Gastrocnemius medialis (tissue), 4 donors: ENCODE measurements around the gene SH2D6. TPM values are rescaled to one million over a fixed set of nuclear protein-coding genes. Genes with fewer than 3 reads are reported as not detected.
"Not testable (repeated sequence)": the region's sequence is repeated elsewhere in the genome, so short reads cannot be mapped to it uniquely, and the experiment has no call there.

Experiments
- ATAC-seq, 2 donors: fragments of 150-250 bp; one replicate each; pipeline ENCODE4 v1.9.1; 2016
- DNase-seq, 2 donors: peaks; one replicate each; pipeline ENCODE4 v3.0.0-alpha.2; 2019
- H3K27ac ChIP-seq, 4 donors: fragments of 200-600 bp; sonication (generic); 1 replicate in 1 of 4; 2 replicates in 3 of 4; pipeline ENCODE4 v1.5.1; 2016 to 2018; ENCODE audit warnings: mild to moderate bottlenecking in 2 of 4, moderate library complexity in 1 of 4
- H3K27me3 ChIP-seq, 3 donors: fragments of 200-600 bp; sonication (generic) in 2 of 3; 1 replicate in 1 of 3; 2 replicates in 2 of 3; pipeline versions ENCODE4 v1.5.1 to v1.6.0; 2016 to 2019; ENCODE audit warnings: mild to moderate bottlenecking in 1 of 3, moderate library complexity in 1 of 3
- H3K36me3 ChIP-seq, 2 donors: fragments of 200-600 bp; sonication (generic) in 1 of 2; one replicate each; pipeline ENCODE4 v1.5.1; 2017 to 2018
- H3K4me1 ChIP-seq, 2 donors: fragments of 200-600 bp; sonication (generic) in 1 of 2; one replicate each; pipeline ENCODE4 v1.5.1; 2016 to 2017; ENCODE audit warnings: mild to moderate bottlenecking in 2 of 2
- H3K4me3 ChIP-seq, 4 donors: fragments of 200-600 bp; sonication (generic) in 3 of 4; 1 replicate in 1 of 4; 2 replicates in 3 of 4; pipeline ENCODE4 v1.5.1; 2016 to 2019; ENCODE audit warnings: mild to moderate bottlenecking in 2 of 4
- H3K9me3 ChIP-seq, 3 donors: fragments of 200-600 bp; sonication (generic) in 2 of 3; 1 replicate in 1 of 3; 2 replicates in 2 of 3; pipeline ENCODE4 v1.5.1; 2016 to 2019
- POLR2A ChIP-seq, 2 donors: fragments of 450-650 bp; IDR thresholded peaks; one replicate each; pipeline ENCODE4 v1.6.1; 2017; ENCODE audit warnings: antibody characterized with exemption in 2 of 2, mild to moderate bottlenecking in 2 of 2, moderate library complexity in 2 of 2
- in situ Hi-C, 4 donors: fragments of 200-750 bp; cut with MboI; loops; one replicate each; pipeline versions ENCODE4 v1.15.0 to v1.8.0; 2017; ENCODE audit warnings: low sequenced_read_pairs in 4 of 4
- intact Hi-C: fragments of 100-400 bp; cut with DNase I; formaldehyde crosslinking; loops from one replicate; pipeline ENCODE4 v1.15.1; 2023; ENCODE audit warnings: low total_unique reads
- total RNA-seq, 4 donors: library from RNA; depleted of rRNA; stranded (reverse); fragments of >200 nt; gene quantifications; one replicate each; pipeline versions ENCODE4 v1.1.0 to v1.2.3, GENCODE V29; 2016
- TF ChIP-seq, protein P1 (sequence below), 5 experiments: fragments of 450-650 bp in 3 of 5; fragments of 200-600 bp in 2 of 5; sonication (generic) in 2 of 5; IDR thresholded peaks in 4 of 5; conservative IDR thresholded peaks in 1 of 5; 1 replicate in 4 of 5; 2 replicates in 1 of 5; pipeline ENCODE4 v1.5.1; 2016 to 2019; ENCODE audit warnings: antibody characterized with exemption in 5 of 5, mild to moderate bottlenecking in 3 of 5, moderate library complexity in 3 of 5

SH2D6 gene
- total RNA-seq, 4 donors from 2014 or later, result 3.5 TPM; not detected in 3

DNA sequence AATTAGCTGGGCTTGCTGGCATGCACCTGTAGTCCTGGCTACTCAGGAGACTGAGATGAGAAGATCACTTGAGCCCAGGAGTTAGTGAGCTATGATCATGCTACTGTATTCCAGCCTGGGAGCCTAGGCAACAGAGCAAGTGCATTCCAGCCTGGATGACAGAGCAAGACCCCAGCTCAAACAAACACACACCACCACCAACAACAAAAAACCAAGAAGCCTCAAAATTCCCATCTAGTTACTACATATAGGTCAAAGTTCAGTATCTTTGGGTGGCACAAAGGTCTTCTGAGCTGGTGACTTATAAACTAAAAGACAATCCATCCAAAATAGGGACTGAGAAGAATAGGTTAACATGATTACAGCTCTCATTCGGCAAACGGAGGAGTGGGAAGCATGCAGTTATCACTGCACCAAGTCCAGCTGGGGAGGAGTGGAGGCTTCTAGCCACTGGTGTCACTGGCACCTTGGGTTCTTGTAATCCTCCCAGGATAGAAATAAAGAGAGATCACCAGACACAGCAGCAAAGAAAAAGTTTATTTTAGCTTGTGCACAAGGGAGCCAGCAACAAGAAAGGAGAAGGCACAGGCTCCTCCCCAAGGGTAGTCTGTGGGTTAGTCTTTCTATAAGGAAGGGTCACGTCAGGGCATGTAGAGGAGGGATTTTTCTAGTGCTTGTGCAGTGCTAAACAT lies 57.4 kb downstream of the SH2D6 start:
- Histone ChIP-seq H3K4me1 (no peaks in the 10 kb centered on the region), H3K4me3 (no peak overlapping the region), H3K36me3 (no peaks in the 10 kb centered on the region), H3K27ac (no peak overlapping the region), H3K9me3 (no peaks in the 10 kb centered on the region), H3K27me3 (no peaks in the 10 kb centered on the region)
- ATAC-seq, result no peak
- TF ChIP-seq, protein P1, sequence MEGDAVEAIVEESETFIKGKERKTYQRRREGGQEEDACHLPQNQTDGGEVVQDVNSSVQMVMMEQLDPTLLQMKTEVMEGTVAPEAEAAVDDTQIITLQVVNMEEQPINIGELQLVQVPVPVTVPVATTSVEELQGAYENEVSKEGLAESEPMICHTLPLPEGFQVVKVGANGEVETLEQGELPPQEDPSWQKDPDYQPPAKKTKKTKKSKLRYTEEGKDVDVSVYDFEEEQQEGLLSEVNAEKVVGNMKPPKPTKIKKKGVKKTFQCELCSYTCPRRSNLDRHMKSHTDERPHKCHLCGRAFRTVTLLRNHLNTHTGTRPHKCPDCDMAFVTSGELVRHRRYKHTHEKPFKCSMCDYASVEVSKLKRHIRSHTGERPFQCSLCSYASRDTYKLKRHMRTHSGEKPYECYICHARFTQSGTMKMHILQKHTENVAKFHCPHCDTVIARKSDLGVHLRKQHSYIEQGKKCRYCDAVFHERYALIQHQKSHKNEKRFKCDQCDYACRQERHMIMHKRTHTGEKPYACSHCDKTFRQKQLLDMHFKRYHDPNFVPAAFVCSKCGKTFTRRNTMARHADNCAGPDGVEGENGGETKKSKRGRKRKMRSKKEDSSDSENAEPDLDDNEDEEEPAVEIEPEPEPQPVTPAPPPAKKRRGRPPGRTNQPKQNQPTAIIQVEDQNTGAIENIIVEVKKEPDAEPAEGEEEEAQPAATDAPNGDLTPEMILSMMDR (IDR thresholded peaks at IDR 0.05 in 4 of 5, conservative IDR thresholded peaks at IDR 0.05 in 1 of 5), result no peak
- no peak for TF ChIP-seq POLR2A (IDR thresholded peaks at IDR 0.05)
- no peak for DNase-seq
- in situ Hi-C loops (no loop called here), intact Hi-C loops (no loop called here)

DNA sequence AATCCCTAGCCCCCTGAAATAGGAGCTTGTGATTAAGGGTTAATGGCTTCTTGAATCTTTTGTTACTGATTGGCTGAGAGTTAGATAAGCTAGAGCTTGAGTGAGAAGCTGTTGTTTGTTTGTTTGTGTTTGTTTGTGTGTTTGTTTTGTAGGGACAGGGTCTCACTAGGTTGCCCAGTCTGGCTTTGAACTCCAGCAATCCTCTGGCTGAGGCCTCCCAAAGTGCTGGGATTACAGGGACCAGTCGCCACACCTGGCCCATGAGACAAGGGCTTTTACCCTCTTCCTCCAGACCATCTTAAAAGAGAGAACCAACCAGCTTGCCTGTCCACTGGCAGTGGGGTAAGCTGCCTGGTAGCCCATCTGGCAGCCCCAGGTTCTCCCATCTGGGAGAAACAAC lies 58.1 kb downstream of the SH2D6 start:
- DNase-seq (no peak), ATAC-seq (no peak)
- in situ Hi-C loops (no loop called here), intact Hi-C loops (no loop called here)
- TF ChIP-seq, protein P1 (IDR thresholded peaks at IDR 0.05 in 4 of 5, conservative IDR thresholded peaks at IDR 0.05 in 1 of 5), result no peak
- TF ChIP-seq POLR2A (IDR thresholded peaks at IDR 0.05), result no peak
- H3K4me1 ChIP-seq, result no peaks in the 10 kb centered on the region
- no peak overlapping the region for H3K4me3 ChIP-seq
- no peaks in the 10 kb centered on the region for H3K36me3 ChIP-seq
- H3K9me3 ChIP-seq, result no peaks in the 10 kb centered on the region
- H3K27ac ChIP-seq, result no peak overlapping the region
- no peaks in the 10 kb centered on the region for H3K27me3 ChIP-seq

DNA sequence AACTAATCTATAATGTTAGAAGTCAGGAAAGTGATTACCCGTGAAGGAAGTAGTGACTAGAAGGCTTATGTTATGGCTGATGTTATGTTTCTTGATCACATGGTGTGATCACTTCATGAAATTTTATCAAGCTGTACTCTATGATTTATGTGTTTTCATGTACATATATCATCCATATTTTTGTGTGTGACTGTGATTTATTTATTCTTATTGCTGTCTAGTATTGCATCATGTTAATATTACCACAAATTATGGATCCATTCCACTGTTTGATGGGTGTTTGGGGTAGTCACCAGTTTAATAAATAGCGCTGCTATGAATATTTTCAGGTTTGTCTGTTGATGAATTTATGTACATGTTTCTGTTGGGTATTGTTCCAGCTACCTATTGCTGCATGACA lies 59.4 kb downstream of the SH2D6 start:
- no peaks in the 10 kb centered on the region for H3K27me3 ChIP-seq
- no peaks in the 10 kb centered on the region for H3K9me3 ChIP-seq
- ATAC-seq (no peak), DNase-seq (no peak)
- no peak for TF ChIP-seq POLR2A (IDR thresholded peaks at IDR 0.05)
- TF ChIP-seq, protein P1 (IDR thresholded peaks at IDR 0.05 in 4 of 5, conservative IDR thresholded peaks at IDR 0.05 in 1 of 5), result no peak
- in situ Hi-C loops, result no loop called here
- intact Hi-C loops, result no loop called here
- H3K27ac ChIP-seq, result no peak overlapping the region
- H3K4me3 ChIP-seq, result no peak overlapping the region
- H3K4me1 ChIP-seq, result no peaks in the 10 kb centered on the region
- no peaks in the 10 kb centered on the region for H3K36me3 ChIP-seq

DNA sequence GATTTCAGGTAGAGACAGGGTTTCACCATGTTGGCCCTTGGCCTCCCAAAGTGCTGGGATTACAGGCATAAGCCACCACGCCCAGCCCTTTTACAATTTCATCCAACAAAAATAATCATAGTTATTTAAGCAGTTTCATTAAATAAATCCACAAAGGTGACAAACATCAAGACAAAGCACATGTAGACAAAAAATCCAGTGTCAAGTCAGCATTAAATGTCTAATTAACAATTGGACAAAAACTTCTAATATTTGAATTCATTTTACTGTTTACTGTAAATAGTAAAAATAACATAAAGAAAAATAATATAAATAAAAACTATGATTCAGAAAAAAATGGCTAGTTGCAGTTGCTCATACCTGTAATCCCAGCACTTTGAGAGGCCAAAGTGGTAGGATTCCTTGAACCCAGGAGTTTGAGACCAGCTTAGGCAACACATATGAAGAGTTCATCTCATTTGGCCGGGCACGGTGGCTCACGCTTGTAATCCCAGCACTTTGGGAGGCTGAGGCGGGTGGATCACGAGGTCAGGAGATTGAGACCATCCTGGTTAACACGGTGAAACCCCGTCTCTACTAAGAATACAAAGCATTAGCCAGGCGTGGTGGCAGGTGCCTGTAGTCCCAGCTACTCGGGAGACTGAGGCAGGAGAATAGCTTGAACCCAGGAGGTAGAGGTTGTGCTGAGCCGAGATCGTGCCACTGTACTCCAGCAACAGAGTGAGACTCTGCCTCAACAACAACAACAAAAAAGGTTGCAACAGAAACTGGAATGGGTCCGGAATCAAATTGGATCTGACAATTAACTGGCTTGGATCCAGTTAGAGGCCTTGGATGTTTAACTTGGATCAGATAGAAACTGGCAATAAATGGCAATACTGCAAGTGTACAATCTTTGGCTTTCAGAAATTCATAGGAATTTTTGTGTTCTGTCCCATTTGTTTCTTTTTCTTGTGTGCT lies 63.6 kb downstream of the SH2D6 start:
- Histone ChIP-seq H3K36me3 (no peaks in the 10 kb centered on the region), H3K4me3 (no peak overlapping the region), H3K9me3 (no peaks in the 10 kb centered on the region), H3K4me1 (no peaks in the 10 kb centered on the region), H3K27me3 (no peaks in the 10 kb centered on the region), H3K27ac (no peak overlapping the region)
- ATAC-seq, result no peak
- in situ Hi-C loops, result no loop called here
- intact Hi-C loops, result no loop called here
- TF ChIP-seq, protein P1 (IDR thresholded peaks at IDR 0.05 in 4 of 5, conservative IDR thresholded peaks at IDR 0.05 in 1 of 5), result no peak
- TF ChIP-seq POLR2A (IDR thresholded peaks at IDR 0.05), result no peak
- no peak for DNase-seq

DNA sequence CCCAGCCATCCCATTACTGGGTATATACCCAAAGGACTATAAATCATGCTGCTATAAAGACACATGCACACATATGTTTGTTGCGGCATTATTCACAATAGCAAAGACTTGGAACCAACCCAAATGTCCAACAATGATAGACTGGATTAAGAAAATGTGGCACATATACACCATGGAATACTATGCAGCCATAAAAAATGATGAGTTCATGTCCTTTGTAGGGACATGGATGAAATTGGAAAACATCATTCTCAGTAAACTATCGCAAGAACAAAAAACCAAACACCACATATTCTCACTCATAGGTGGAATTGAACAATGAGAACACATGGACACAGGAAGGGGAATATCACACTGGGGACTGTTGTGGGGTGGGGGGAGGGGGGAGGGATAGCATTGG lies 66.1 kb downstream of the SH2D6 start:
- H3K9me3 ChIP-seq, H3K36me3 ChIP-seq, intact Hi-C loops, H3K4me3 ChIP-seq, ATAC-seq, H3K27ac ChIP-seq, H3K4me1 ChIP-seq, DNase-seq, in situ Hi-C loops, H3K27me3 ChIP-seq: not testable (repeated sequence)
